MM.1S (cell line): Measurements from ENCODE around the gene ACE.

ENCODE experiments used
- CTCF ChIP-seq: fragments of 300-600 bp; sonication (generic); IDR thresholded peaks from 2 replicates; pipeline ENCODE4 v1.5.1; 2016; ENCODE audit warnings: antibody characterized with exemption, low read length, mixed read lengths
- EZH2 ChIP-seq: fragments of 300-600 bp; sonication (generic); optimal IDR thresholded peaks from 2 replicates; pipeline ENCODE3; 2017; ENCODE audit warnings: low read depth, mild to moderate bottlenecking, antibody characterized with exemption, low read length, mixed read lengths

DNA sequence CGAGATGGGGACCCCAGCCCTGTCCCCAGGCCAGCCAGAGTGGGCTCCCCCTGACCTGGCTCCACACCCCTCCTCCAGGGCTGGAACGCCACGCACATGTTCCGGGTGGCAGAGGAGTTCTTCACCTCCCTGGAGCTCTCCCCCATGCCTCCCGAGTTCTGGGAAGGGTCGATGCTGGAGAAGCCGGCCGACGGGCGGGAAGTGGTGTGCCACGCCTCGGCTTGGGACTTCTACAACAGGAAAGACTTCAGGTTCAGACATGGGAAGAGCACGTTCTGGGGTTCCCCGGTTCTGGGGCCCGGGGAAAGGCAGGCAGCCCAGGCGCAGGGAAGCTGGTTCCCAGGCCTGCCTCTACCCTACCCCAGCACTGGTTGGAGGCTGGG is 4.6 kb downstream of the ACE start:
- TF ChIP-seq EZH2 (no peak), CTCF (no peak)
